ENCODE results near the gene CIZ1.
"Not testable (repeated sequence)": the region's sequence is repeated elsewhere in the genome, so short reads cannot be mapped to it uniquely, and the experiment has no call there.

The CIZ1 gene

GRCh38 chr9:128145951-128146351 is 45.4 kb downstream of the CIZ1 start:
- no peak for DNase-seq (ENCODE audit: low read depth in 3 of 3)

DNA sequence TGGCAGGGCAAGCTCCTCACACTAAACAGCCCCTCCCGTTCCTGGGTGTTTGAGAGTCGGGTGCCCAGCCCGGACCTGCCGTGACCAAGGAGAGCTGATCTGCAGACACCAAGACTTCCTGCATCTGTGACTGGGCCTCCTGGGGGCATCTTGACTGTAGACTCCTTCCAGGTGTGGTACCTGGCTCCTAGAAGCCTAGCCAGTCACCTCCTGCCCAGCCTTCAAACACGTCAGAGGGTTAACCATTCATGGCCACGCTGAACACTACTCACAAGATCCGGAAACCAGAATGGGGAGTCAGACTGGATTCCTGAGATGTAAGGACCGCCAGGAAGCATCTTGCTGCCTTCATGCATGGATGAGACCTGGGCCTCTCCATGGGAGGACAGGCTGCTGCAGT is 45.8 kb downstream of the CIZ1 start:
- DNase-seq (ENCODE audit: low read depth in 3 of 3), result no peak

DNA sequence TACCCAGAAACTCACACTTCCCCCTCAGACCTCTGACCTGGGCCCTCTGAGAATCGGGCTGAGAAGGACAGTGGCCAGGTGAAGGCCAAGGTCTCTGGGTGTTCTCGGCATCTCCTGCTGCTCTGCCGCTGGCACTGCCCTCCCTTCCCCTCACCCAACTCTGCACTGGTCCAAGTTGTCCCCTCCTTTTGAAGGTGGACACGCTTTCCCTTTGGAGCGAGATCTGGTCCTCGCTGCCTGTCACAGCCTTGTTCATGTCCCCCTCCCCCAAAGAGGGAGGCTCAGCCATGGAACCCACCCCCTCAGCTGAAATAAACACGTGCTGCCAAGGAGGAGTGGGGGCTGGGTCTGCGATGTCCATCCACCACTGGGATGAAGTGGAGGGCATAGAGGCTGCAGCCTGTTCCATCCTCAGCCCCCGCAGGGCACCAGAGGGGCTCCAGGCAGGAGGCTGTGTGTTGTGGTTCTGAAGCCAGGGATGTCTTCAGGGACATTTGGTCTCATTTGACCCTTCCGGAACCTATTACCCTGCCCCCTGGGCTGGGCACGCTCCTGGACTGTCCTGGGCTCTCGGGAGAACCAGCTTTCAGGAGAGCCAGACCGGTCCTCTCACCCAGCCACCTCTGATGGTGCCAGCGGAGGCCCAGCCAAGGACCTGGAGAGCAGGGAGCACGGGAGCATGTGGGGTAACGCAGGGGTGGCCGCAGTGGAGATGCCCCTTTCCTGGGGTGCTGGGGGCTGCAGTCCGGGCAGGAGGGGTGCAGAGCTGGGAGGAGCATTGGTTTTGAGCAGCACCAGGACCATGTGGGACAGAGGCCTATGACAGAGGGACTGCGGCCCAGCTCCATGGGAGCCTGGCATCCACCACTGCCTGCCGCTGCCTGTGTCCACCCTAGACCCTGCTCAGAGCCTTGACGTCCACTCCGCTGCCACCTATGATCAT is 46.9 kb downstream of the CIZ1 start:
- no peak for DNase-seq (ENCODE audit: low read depth in 3 of 3)

- DNase-seq (ENCODE audit: low read depth in 3 of 3), result no peak
Observed at GRCh38 chr9:128143525-128144238, 47.7 kb downstream of the CIZ1 start.

GRCh38 chr9:128142596-128142995 is 48.8 kb downstream of the CIZ1 start:
- no peak for DNase-seq (ENCODE audit: low read depth in 3 of 3)

DNA sequence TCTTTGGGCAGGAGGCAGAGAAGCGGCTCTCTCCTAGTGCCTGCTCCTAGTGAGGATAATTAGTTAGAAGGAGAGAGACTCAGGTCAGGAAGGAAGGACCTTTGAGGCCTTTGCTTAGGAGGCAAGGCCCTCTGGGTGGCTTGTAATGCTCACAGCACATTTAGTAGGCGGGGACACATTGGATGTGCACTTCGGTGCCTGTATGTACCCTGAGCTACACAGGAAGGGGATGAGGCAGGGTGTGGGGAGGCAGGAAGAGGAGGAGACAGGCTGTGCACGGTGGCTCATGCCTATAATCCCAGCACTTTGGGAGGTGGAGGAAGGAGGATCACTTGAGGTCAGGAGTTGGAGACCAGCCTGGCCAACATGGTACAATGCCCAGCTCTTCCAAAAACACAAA is 49.3 kb downstream of the CIZ1 start:
- no peak for DNase-seq (ENCODE audit: low read depth in 3 of 3)

DNA sequence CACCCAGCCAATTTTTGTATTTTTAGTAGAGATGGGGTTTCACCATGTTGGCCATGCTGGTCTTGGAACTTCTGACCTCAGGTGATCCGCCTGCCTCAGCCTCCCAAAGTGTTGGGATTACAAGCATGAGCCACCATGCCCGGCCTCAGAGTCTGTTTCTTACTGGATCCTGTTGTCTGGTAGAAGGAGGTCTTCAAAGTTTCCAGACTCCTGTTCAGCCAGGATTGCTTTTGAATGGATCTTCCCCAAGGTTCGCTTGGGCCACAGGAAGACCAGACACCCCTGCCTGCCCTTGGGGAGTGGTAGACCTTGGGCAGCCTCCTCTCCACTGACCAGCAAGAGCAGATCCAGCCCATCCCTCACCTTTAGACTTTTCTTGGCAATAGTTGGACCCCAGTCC is 49.8 kb downstream of the CIZ1 start:
- DNase-seq (ENCODE audit: low read depth in 3 of 3), result no peak

DNA sequence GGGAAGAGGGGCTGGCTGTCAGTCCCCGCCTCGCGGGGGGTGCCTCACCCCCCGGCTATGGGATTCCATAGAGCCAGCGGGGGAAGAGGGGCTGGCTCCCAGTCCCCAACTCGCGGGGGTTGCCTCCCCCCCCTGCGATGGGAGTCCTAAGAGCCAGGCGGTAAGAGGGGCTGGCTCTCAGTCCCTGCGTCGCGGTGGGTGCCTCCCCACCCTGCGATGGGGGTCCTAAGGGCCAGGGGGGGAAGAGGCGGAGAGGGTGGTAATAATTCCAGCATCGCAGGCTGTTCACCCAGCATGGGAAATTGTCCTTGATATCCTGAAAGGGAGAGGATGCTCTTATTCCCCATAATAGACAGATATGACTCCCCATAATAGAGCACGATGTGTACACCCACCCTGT is 51.8 kb downstream of the CIZ1 start:
- no peak for DNase-seq (ENCODE audit: low read depth in 3 of 3)

DNA sequence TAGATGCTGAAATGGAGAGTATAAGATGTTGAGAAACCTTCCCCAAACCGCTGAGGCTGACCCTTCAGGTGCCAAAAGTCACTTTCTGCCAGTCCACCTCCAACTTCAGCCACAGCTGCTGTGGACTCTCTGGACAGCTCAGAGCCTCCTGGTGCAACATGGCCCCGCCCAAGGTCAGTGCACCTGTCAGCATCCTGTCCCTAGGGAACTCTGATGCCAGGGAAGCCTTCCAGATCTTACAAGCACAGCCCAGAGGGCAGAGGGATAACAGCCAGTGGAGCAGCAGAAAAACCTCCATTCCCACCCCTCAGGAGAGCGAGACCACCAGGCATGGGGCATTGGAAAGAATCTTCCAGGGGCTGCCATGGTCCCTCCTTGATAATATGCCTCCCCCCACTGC is 53.4 kb downstream of the CIZ1 start:
- DNase-seq (ENCODE audit: low read depth in 3 of 3), result no peak

DNA sequence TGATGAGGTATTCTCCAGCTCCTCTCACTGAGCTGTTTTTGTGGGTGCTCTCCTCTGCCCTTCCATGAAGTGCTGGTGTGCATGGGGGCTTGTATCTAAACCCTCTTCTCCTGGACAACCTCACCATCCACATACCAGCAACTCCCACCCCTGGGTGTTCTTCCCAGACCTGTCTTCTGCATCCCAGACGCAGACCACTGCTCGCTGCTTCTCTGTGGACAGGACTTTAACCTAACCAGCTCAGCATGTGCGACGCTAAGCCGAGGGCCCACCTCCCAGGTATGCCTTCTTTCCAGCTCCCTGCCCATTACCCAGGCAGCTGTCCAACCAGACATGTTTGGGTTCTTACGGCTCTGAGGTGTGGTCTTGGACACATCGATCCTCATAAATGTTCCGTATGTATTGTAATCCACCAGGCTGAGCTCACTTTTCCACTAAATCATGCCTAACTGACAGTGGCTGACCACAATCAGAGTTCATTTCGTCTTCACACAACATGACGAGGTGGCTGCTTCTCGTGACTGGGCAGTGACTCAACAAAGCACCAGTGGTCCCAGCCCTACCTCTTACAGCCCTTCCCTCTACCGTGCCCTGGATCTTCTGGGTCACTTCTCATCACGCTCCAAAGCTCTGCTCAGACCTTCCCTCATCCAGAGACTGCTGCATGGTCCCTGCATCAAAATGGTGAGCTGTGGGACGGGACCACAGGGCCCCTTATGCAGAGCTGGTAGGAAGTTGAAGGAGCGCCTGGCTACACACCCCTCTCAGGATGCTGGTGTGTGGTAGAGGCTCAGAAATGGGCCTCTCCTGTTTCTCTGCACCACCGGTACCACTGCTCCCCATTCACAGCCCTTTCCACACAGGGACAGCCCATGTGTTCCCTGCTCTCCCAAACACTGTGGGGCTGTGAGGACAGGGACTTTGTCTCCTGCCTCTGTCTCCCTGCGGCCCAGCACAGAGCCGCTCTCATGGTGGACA is 54.3 kb downstream of the CIZ1 start:
- no peak for DNase-seq (ENCODE audit: low read depth in 3 of 3)

DNA sequence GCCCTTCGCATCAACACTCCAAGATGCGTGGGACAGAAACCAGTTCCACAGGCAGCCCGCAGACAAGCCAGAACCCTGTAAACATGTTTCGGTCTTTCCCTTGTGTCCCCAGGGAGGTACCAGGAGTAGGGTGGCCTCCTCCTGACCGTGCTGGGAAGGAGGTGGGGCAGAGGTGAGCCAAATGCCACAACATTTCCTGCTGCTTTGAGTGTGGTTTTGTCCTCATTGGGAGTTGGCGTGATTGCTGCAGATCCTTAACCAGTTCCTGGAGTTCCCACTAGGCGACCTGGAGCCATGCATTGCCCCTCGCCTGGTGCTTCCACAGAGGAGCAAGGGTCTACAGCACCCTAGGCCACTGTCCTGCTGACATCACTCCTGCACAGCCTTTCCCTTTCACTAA is 55.8 kb downstream of the CIZ1 start:
- DNase-seq (ENCODE audit: low read depth in 3 of 3), result not testable (repeated sequence)

GRCh38 chr9:128132139-128132538 is 59.2 kb downstream of the CIZ1 start:
- DNase-seq (ENCODE audit: low read depth in 3 of 3), result not testable (repeated sequence)

GRCh38 chr9:128131346-128131745 is 60.0 kb downstream of the CIZ1 start:
- DNase-seq (ENCODE audit: low read depth in 3 of 3), result not testable (repeated sequence)

- not testable (repeated sequence) for DNase-seq (ENCODE audit: low read depth in 3 of 3)
Observed at GRCh38 chr9:128130651-128131050, 60.7 kb downstream of the CIZ1 start.

GRCh38 chr9:128129976-128130590 is 61.3 kb downstream of the CIZ1 start:
- peak in 1 of 3 experiments; percentile 44 for DNase-seq (ENCODE audit: low read depth in 3 of 3)

DNA sequence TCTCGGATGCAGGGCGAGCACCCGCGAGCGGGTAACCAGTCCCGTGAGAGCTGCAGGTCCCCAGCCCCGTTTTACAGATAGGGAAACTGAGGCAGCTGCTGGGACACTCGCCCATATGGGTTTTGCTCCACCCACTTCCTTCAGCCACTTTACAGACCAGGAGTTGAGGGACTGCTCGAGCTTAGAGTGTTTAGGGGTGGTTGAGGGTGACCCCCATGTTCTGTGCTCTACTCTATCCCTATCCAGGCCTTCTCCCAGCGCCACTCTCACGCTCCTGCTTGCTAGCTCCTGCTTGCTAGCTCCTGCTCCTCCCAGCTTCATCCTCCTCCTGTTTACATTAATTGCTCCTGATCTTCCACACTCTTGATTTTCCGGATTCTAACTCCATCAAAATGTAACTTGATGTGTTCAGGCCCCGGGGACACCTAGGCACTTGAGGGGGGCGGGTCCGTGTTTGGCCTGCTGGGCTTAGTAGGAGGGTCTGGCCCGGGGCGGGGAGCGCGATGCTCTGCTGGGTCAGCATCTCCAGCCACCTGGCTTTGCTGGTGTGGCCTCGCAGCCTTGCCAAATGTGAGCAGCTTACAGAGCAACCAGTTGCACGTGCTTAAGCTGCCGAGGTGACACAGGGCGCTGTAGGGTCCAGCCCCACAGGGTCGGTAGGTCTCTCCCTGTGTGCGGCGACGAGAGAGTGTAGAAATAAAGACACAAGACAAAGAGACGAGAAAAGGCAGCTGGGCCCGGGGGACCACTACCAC is 62.4 kb downstream of the CIZ1 start:
- no peak for DNase-seq (ENCODE audit: low read depth in 3 of 3)

- DNase-seq (ENCODE audit: low read depth in 3 of 3), result peak; percentile 71 to 77 (median 72)
Observed at GRCh38 chr9:128127990-128128835, 63.2 kb downstream of the CIZ1 start.

DNA sequence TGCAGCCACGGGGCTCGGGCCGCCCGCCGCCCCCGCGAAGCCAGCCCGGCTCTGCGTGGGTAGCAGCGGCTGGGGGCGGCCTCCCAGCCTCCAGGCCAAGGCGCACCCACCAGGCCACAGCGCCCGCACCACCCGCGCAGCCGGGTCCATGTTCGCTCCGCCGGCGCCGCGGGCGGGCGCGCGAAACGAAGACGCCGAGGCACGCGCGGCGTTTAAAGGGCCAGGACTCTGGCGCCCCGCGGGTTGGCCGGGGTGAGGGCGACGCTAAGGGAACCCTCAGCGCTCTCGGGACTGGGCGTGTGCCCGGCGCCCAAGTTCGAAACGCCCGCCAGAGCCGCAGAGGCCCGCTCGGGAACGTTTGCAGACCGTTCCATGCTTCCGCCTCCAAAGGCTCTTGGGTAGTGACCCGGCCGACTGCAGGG is 63.8 kb downstream of the CIZ1 start, which contains the start of gene PTGES2:
Gene PTGES2 (minus strand): TSS at position 162 of the 422 bp plus-strand sequence. CDS start 12 bp downstream, at position 150.
- peak; percentile 70 to 76 (median 71) for DNase-seq (ENCODE audit: low read depth in 3 of 3)

DNA sequence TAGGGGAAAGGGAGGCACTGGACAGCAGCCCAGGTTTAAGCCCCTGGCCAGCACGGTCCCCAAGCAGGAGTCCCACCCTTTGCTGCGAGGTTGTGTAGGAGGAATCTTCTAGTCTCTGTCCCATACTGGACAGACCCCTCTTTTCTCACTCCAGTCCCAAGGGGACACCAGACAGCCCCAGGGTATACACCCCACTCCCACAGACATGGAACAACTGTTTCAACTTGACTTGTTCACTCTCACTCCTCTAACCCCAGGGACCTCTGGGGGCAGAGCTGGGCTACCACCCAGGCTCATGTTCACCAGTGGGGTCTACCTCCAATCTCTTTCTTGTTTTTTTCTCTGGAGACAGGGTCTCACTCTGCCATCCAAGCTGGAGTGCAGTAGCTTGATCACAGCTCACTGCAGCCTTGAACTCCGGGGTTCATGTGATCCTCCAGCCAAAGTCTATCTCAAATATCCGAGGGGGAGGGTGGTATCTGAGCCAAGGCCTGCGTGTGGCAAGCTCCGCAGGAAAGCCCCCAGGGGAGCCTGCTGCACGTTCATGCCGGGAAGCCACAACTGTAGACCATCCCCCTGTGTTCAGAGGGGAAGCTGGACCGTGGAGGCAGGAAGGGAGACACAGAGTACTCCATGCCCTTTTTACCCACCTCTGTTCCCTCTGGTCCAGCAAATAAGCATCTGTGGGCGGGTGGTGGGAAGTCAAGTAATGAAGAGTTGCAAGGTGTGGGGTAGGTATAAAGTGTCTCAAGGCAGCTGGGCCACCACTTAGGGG is 65.6 kb downstream of the CIZ1 start:
- no peak for DNase-seq (ENCODE audit: low read depth in 3 of 3)
